Prostate gland (tissue), 2 donors: ENCODE measurements around the gene RBM38. TPM values are rescaled to one million over a fixed set of nuclear protein-coding genes. Genes with fewer than 3 reads are reported as not detected.

Experiments used
- DNase-seq: peaks from one replicate; pipeline ENCODE4 v3.0.0-alpha.2; 2019; ENCODE audit warnings: low spot score
- H3K27ac ChIP-seq, 2 donors: fragments of 200-600 bp; sonication (generic); 2 replicates each; pipeline ENCODE4 v1.5.1; 2017 to 2019
- H3K27me3 ChIP-seq: fragments of 200-600 bp; sonication (generic); replicated peaks from 2 replicates; pipeline ENCODE4 v1.5.1; 2019; ENCODE audit not compliant: insufficient read depth
- H3K36me3 ChIP-seq, 2 donors: fragments of 200-600 bp; sonication (generic); 1 replicate in 1 of 2; 2 replicates in 1 of 2; pipeline versions ENCODE4 v1.5.1 to v1.8.1; 2017 to 2019
- H3K4me1 ChIP-seq: fragments of 200-600 bp; sonication (generic); replicated peaks from 2 replicates; pipeline ENCODE4 v1.5.1; 2019
- H3K4me3 ChIP-seq, 2 donors: fragments of 200-600 bp; sonication (generic); 2 replicates each; pipeline ENCODE4 v1.5.1; 2017 to 2019
- H3K9me3 ChIP-seq: fragments of 200-600 bp; sonication (generic); 2 replicates; pipeline ENCODE4 v1.5.1; 2017
- POLR2A ChIP-seq: fragments of 450-650 bp; IDR thresholded peaks from one replicate; pipeline ENCODE4 v1.6.1; 2016; ENCODE audit warnings: antibody characterized with exemption, mild to moderate bottlenecking
- POLR2AphosphoS5 ChIP-seq: sonication (generic); formaldehyde crosslinking; IDR thresholded peaks from one replicate; pipeline ENCODE4 v1.6.1; 2017; ENCODE audit warnings: antibody characterized with exemption
- WGBS: methylation state at CpG from one replicate; pipeline ENCODE4 v1.1.5; 2018; 5-methylcytosine and 5-hydroxymethylcytosine counted together
- intact Hi-C: fragments of 100-400 bp; cut with DNase I; formaldehyde crosslinking; loops from one replicate; pipeline ENCODE4 v1.14.2; 2022
- total RNA-seq, 2 donors: library from RNA; depleted of rRNA; stranded (reverse); fragments of >200 nt; gene quantifications; one replicate each; pipeline ENCODE4 v1.1.0, GENCODE V29; 2016
- TF ChIP-seq, protein P1 (sequence below), 4 experiments: fragments of 200-600 bp in 2 of 4; fragments of 450-650 bp in 2 of 4; sonication (generic) in 2 of 4; IDR thresholded peaks; 1 replicate in 3 of 4; 2 replicates in 1 of 4; pipeline ENCODE4 v1.5.1; 2016 to 2019; ENCODE audit warnings: antibody characterized with exemption in 4 of 4, mild to moderate bottlenecking in 2 of 4, moderate library complexity in 2 of 4

Gene RBM38
- total RNA-seq, 2 donors from 2014 or later = 29.9 to 104 TPM

DNA sequence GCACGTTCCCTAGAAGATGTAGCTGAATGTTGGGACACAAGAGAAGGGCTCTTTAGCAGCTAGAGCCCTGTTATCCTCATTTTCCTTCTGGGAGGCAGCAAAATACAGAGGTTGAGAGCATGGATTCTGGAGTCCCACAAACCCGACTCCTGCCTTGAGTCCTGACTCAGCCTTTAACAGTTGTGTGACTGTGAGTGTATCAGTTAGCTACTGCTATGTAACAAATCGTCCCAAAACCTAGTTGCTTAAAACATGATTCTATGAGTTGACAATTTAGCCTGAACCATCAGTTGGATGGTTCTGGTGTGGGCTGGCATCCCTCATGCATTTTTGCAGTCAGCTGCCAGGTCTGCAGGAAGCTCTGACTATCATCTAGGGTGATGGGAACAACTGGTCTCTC is 54.6 kb downstream of the RBM38 start:
- DNase-seq = no peak
- Histone ChIP-seq H3K4me3 (no peak overlapping the region), H3K27me3 (no peaks in the 10 kb centered on the region), H3K9me3 (no peaks in the 10 kb centered on the region), H3K27ac (peak overlapping the region; percentile 9 to 36), H3K36me3 (no peaks in the 10 kb centered on the region), H3K4me1 (peaks cover 13% of the 10 kb centered on the region)
- WGBS = 91% methylated on average over 3 of the region's 3 CpGs
- TF ChIP-seq POLR2AphosphoS5 (no peak), POLR2A (no peak)
- TF ChIP-seq, protein P1, sequence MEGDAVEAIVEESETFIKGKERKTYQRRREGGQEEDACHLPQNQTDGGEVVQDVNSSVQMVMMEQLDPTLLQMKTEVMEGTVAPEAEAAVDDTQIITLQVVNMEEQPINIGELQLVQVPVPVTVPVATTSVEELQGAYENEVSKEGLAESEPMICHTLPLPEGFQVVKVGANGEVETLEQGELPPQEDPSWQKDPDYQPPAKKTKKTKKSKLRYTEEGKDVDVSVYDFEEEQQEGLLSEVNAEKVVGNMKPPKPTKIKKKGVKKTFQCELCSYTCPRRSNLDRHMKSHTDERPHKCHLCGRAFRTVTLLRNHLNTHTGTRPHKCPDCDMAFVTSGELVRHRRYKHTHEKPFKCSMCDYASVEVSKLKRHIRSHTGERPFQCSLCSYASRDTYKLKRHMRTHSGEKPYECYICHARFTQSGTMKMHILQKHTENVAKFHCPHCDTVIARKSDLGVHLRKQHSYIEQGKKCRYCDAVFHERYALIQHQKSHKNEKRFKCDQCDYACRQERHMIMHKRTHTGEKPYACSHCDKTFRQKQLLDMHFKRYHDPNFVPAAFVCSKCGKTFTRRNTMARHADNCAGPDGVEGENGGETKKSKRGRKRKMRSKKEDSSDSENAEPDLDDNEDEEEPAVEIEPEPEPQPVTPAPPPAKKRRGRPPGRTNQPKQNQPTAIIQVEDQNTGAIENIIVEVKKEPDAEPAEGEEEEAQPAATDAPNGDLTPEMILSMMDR (IDR thresholded peaks at IDR 0.05) = no peak
- intact Hi-C loops = no loop called here

- TF ChIP-seq POLR2AphosphoS5 = no peak
- TF ChIP-seq, protein P1 (IDR thresholded peaks at IDR 0.05) = no peak
- no peak for TF ChIP-seq POLR2A
- Histone ChIP-seq H3K4me1 (peaks cover 9% of the 10 kb centered on the region), H3K9me3 (no peaks in the 10 kb centered on the region), H3K36me3 (no peaks in the 10 kb centered on the region), H3K27me3 (no peaks in the 10 kb centered on the region), H3K4me3 (no peak overlapping the region), H3K27ac (no peak overlapping the region)
- DNase-seq = no peak
- WGBS = 91% methylated on average over 9 of the region's 9 CpGs
- intact Hi-C loops = no loop called here
These were observed 57.7 kb downstream of the RBM38 start for GRCh38 chr20:57448764-57449354.

GRCh38 chr20:57449398-57450354 is 58.5 kb downstream of the RBM38 start:
- Histone ChIP-seq H3K4me1 (peaks cover 9% of the 10 kb centered on the region), H3K27me3 (no peaks in the 10 kb centered on the region), H3K27ac (no peak overlapping the region), H3K36me3 (no peaks in the 10 kb centered on the region), H3K9me3 (no peaks in the 10 kb centered on the region), H3K4me3 (no peak overlapping the region)
- intact Hi-C loops = no loop called here
- 69% methylated on average over 14 of the region's 14 CpGs for WGBS
- no peak for DNase-seq
- TF ChIP-seq POLR2A (no peak), POLR2AphosphoS5 (no peak)
- TF ChIP-seq, protein P1 (IDR thresholded peaks at IDR 0.05) = no peak

DNA sequence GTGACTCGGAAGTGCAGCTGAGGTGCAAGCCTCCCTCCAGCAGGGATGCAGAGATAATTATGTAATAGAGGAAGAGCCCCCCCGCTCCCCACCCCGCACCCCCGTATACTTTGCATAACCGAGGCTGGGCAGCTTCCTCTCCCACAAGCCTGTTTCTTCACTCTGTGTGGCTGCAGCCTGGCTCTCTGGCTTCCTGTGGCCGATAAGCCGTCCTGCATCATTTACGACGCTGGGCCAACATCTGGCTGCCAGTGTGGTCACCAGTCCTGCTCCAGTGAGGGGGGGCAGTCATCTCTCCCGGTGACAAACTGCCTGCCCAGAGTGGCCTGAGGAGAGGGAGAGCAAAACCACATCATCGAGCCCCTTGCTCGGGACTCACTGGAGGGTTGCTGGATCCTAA is 59.2 kb downstream of the RBM38 start:
- no peaks in the 10 kb centered on the region for H3K9me3 ChIP-seq
- peaks cover 9% of the 10 kb centered on the region for H3K4me1 ChIP-seq
- intact Hi-C loops = no loop called here
- no peak for DNase-seq
- H3K36me3 ChIP-seq = no peaks in the 10 kb centered on the region
- no peak for TF ChIP-seq POLR2A
- TF ChIP-seq, protein P1 (IDR thresholded peaks at IDR 0.05) = no peak
- 36% methylated on average over 11 of the region's 12 CpGs for WGBS
- H3K27ac ChIP-seq = no peak overlapping the region
- no peaks in the 10 kb centered on the region for H3K27me3 ChIP-seq
- H3K4me3 ChIP-seq = no peak overlapping the region
